ENCODE data around the gene WDR41.
A peak's percentile ranks its signal among the peaks of the same experiment; 100 is the strongest.
"Not testable (repeated sequence)": the region's sequence is repeated elsewhere in the genome, so short reads cannot be mapped to it uniquely, and the experiment has no call there.

The WDR41 gene

GRCh38 chr5:77491783-77492652, at the start of gene WDR41:
Gene WDR41 (minus strand): TSS chr5:77492316. CDS start chr5:77492220, 96 bp downstream.
- peak; percentile 88 for DNase-seq

- no peak for DNase-seq
Measured at GRCh38 chr5:77531297-77531696, 39.2 kb upstream of the WDR41 start.

GRCh38 chr5:77518304-77518703, 26.2 kb upstream of the WDR41 start:
- DNase-seq = no peak

GRCh38 chr5:77514457-77514856, 22.3 kb upstream of the WDR41 start:
- no peak for DNase-seq

GRCh38 chr5:77513321-77513720, 21.2 kb upstream of the WDR41 start:
- DNase-seq = no peak

- DNase-seq = not testable (repeated sequence)
Measured at GRCh38 chr5:77501132-77501531, 9.0 kb upstream of the WDR41 start.

GRCh38 chr5:77499973-77500372, 7.9 kb upstream of the WDR41 start:
- no peak for DNase-seq

- DNase-seq = no peak
Measured at GRCh38 chr5:77499441-77499840, 7.3 kb upstream of the WDR41 start.

GRCh38 chr5:77498952-77499351, 6.8 kb upstream of the WDR41 start:
- DNase-seq = no peak

GRCh38 chr5:77494935-77495334, 2.8 kb upstream of the WDR41 start:
- DNase-seq = no peak

- no peak for DNase-seq
Measured at GRCh38 chr5:77492653-77493000, 511 bp upstream of the WDR41 start.

GRCh38 chr5:77490741-77491344, 1.3 kb downstream of the WDR41 start:
- not testable (repeated sequence) for DNase-seq

- DNase-seq = no peak
Measured at GRCh38 chr5:77486344-77486962, 5.7 kb downstream of the WDR41 start.

GRCh38 chr5:77483682-77484081, 8.4 kb downstream of the WDR41 start:
- DNase-seq = no peak

- DNase-seq = not testable (repeated sequence)
Measured at GRCh38 chr5:77475041-77475440, 17.1 kb downstream of the WDR41 start.

GRCh38 chr5:77468875-77469274, 23.2 kb downstream of the WDR41 start:
- not testable (repeated sequence) for DNase-seq

GRCh38 chr5:77463905-77464304, 28.2 kb downstream of the WDR41 start:
- no peak for DNase-seq

- DNase-seq = no peak
Measured at GRCh38 chr5:77461287-77461686, 30.8 kb downstream of the WDR41 start.

GRCh38 chr5:77454123-77454522, 38.0 kb downstream of the WDR41 start:
- no peak for DNase-seq

GRCh38 chr5:77452351-77452750, 39.8 kb downstream of the WDR41 start:
- DNase-seq = no peak

GRCh38 chr5:77449981-77450380, 42.1 kb downstream of the WDR41 start:
- no peak for DNase-seq

GRCh38 chr5:77449277-77449676, 42.8 kb downstream of the WDR41 start:
- no peak for DNase-seq

GRCh38 chr5:77448831-77449230, 43.3 kb downstream of the WDR41 start:
- no peak for DNase-seq

GRCh38 chr5:77444356-77444755, 47.8 kb downstream of the WDR41 start:
- DNase-seq = no peak

Data from activated CD8-positive, alpha-beta memory T cell treated with anti-CD3 and anti-CD28 coated beads, Interleukin-2, amount 50 U/mL, for 4 hours (primary cell).